A673 (cell line): ENCODE results near the gene BBS7.

Source experiments
- CTCF ChIP-seq: fragments of 300-800, 200-600 bp; sonication (generic); conservative IDR thresholded peaks from 2 replicates; pipeline ENCODE4 v1.5.1; 2017; ENCODE audit warnings: low read depth, mild to moderate bottlenecking, antibody characterized with exemption, low read length, moderate library complexity, mixed read lengths
- EZH2 ChIP-seq: fragments of 200-600 bp; sonication (generic); IDR thresholded peaks from 2 replicates; pipeline ENCODE4 v1.6.1; 2017; ENCODE audit warnings: borderline replicate concordance, low read depth, mild to moderate bottlenecking, mixed read lengths, antibody characterized with exemption, low read length; ENCODE audit not compliant: poor library complexity, severe bottlenecking

GRCh38 chr4:121829511-121829910 is 40.8 kb downstream of the BBS7 start:
- TF ChIP-seq CTCF (no peak), EZH2 (no peak)
